ENCODE data around the gene RHOBTB1. TPM values are rescaled to one million over a fixed set of nuclear protein-coding genes. Genes with fewer than 3 reads are reported as not detected.

The RHOBTB1 gene
- total RNA-seq, 1 donor = 32.9 TPM

DNA sequence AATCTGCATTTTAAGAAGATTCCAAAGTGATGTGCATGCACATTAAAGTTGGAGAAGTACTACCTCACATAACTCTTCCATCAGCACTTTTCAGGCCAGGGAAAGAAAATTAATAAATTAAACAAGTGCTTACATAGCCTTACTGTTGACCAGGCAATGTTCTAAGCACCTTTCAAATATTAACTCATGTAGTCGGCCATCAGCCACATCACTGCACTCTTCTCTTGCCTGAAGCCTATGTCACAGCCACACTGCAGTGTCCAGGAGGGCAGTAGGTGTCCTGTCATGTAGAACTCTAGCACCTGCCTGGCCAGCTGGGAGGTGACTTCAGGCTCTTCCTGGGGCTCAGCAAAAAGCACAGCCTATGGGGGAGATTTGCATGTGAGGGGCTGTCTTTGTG, 94.2 kb downstream of the RHOBTB1 start:
- Histone ChIP-seq H2AFZ (ENCODE audit: low read length) (no peak overlapping the region), H3K36me3 (ENCODE audit: insufficient read depth, low read length) (no peaks in the 10 kb centered on the region), H3K27ac (ENCODE audit: low read depth, low read length) (no peak overlapping the region), H4K20me1 (ENCODE audit: insufficient read depth, low read length) (no peaks in the 10 kb centered on the region), H3K4me2 (ENCODE audit: insufficient read depth, low read length) (no peak overlapping the region), H3K27me3 (ENCODE audit: insufficient read depth, low read length) (no peaks in the 10 kb centered on the region), H3K4me1 (ENCODE audit: insufficient read depth, low read length) (peaks cover 6% of the 10 kb centered on the region), H3K9me3 (ENCODE audit: low read depth, low read length) (no peaks in the 10 kb centered on the region), H3K79me2 (ENCODE audit: insufficient read depth, low read length) (no peaks in the 10 kb centered on the region), H3K4me3 (ENCODE audit: insufficient read depth, low read length) (no peak overlapping the region)
- DNase-seq (ENCODE audit: insufficient read length, low spot score, missing footprints) = no peak
- TF ChIP-seq, protein P1, sequence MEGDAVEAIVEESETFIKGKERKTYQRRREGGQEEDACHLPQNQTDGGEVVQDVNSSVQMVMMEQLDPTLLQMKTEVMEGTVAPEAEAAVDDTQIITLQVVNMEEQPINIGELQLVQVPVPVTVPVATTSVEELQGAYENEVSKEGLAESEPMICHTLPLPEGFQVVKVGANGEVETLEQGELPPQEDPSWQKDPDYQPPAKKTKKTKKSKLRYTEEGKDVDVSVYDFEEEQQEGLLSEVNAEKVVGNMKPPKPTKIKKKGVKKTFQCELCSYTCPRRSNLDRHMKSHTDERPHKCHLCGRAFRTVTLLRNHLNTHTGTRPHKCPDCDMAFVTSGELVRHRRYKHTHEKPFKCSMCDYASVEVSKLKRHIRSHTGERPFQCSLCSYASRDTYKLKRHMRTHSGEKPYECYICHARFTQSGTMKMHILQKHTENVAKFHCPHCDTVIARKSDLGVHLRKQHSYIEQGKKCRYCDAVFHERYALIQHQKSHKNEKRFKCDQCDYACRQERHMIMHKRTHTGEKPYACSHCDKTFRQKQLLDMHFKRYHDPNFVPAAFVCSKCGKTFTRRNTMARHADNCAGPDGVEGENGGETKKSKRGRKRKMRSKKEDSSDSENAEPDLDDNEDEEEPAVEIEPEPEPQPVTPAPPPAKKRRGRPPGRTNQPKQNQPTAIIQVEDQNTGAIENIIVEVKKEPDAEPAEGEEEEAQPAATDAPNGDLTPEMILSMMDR (IDR thresholded peaks at IDR 0.05; ENCODE audit: extremely low read depth, low read depth, low read length) = no peak

- Histone ChIP-seq H2AFZ (ENCODE audit: low read length) (no peak overlapping the region), H3K27ac (ENCODE audit: low read depth, low read length) (no peak overlapping the region), H3K4me2 (ENCODE audit: insufficient read depth, low read length) (no peak overlapping the region), H3K79me2 (ENCODE audit: insufficient read depth, low read length) (no peaks in the 10 kb centered on the region), H3K9me3 (ENCODE audit: low read depth, low read length) (no peaks in the 10 kb centered on the region), H3K36me3 (ENCODE audit: insufficient read depth, low read length) (no peaks in the 10 kb centered on the region), H3K4me3 (ENCODE audit: insufficient read depth, low read length) (no peak overlapping the region), H3K27me3 (ENCODE audit: insufficient read depth, low read length) (no peaks in the 10 kb centered on the region), H3K4me1 (ENCODE audit: insufficient read depth, low read length) (peaks cover 6% of the 10 kb centered on the region), H4K20me1 (ENCODE audit: insufficient read depth, low read length) (no peaks in the 10 kb centered on the region)
- DNase-seq (ENCODE audit: insufficient read length, low spot score, missing footprints) = no peak
- TF ChIP-seq, protein P1 (IDR thresholded peaks at IDR 0.05; ENCODE audit: extremely low read depth, low read depth, low read length) = no peak
Observed at GRCh38 chr10:60849217-60849616, 94.8 kb downstream of the RHOBTB1 start.

DNA sequence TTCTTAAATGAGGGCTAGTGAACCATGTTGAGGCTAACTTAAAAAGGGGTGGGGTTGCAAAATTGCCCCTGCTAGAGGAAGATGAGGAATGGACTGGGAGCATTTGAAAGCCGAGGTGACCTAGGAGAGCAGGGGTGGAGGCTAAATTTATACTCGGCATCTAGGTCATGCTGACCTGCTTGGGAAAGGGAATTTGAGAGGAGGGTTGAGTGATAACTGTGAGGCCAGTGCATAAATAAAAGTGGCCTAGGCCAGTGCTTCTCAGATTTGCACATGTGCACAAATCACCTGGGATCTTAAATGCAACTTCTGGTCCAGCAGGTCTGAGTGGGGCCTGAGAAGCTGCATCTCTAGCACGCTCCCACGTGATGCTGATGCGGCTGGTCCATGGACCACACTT, 95.3 kb downstream of the RHOBTB1 start:
- no peak for DNase-seq (ENCODE audit: insufficient read length, low spot score, missing footprints)
- TF ChIP-seq, protein P1 (IDR thresholded peaks at IDR 0.05; ENCODE audit: extremely low read depth, low read depth, low read length) = no peak

GRCh38 chr10:60848126-60848525, 95.9 kb downstream of the RHOBTB1 start:
- no peak overlapping the region for H3K4me3 ChIP-seq (ENCODE audit: insufficient read depth, low read length)
- H4K20me1 ChIP-seq (ENCODE audit: insufficient read depth, low read length) = no peaks in the 10 kb centered on the region
- H3K4me1 ChIP-seq (ENCODE audit: insufficient read depth, low read length) = peaks cover 6% of the 10 kb centered on the region
- no peaks in the 10 kb centered on the region for H3K9me3 ChIP-seq (ENCODE audit: low read depth, low read length)
- H3K4me2 ChIP-seq (ENCODE audit: insufficient read depth, low read length) = no peak overlapping the region
- no peak for DNase-seq (ENCODE audit: insufficient read length, low spot score, missing footprints)
- no peak overlapping the region for H3K27ac ChIP-seq (ENCODE audit: low read depth, low read length)
- H3K79me2 ChIP-seq (ENCODE audit: insufficient read depth, low read length) = no peaks in the 10 kb centered on the region
- TF ChIP-seq, protein P1 (IDR thresholded peaks at IDR 0.05; ENCODE audit: extremely low read depth, low read depth, low read length) = no peak
- H2AFZ ChIP-seq (ENCODE audit: low read length) = no peak overlapping the region
- H3K36me3 ChIP-seq (ENCODE audit: insufficient read depth, low read length) = no peaks in the 10 kb centered on the region
- no peaks in the 10 kb centered on the region for H3K27me3 ChIP-seq (ENCODE audit: insufficient read depth, low read length)

More for the DNA sequence above, 95.3 kb downstream of the RHOBTB1 start:
- Histone ChIP-seq H3K4me3 (ENCODE audit: insufficient read depth, low read length) (no peak overlapping the region), H3K27ac (ENCODE audit: low read depth, low read length) (no peak overlapping the region), H3K4me2 (ENCODE audit: insufficient read depth, low read length) (no peak overlapping the region), H3K27me3 (ENCODE audit: insufficient read depth, low read length) (no peaks in the 10 kb centered on the region), H3K4me1 (ENCODE audit: insufficient read depth, low read length) (peaks cover 6% of the 10 kb centered on the region), H3K9me3 (ENCODE audit: low read depth, low read length) (no peaks in the 10 kb centered on the region), H2AFZ (ENCODE audit: low read length) (no peak overlapping the region), H4K20me1 (ENCODE audit: insufficient read depth, low read length) (no peaks in the 10 kb centered on the region), H3K79me2 (ENCODE audit: insufficient read depth, low read length) (no peaks in the 10 kb centered on the region), H3K36me3 (ENCODE audit: insufficient read depth, low read length) (no peaks in the 10 kb centered on the region)
